ENCODE measurements around the gene B9D2. TPM values are rescaled to one million over a fixed set of nuclear protein-coding genes. Genes with fewer than 3 reads are reported as not detected.
A peak's percentile ranks its signal among the peaks of the same experiment; 100 is the strongest.

Gene B9D2
- total RNA-seq, 1 experiment from 2014 or later: 7.3 TPM

DNA sequence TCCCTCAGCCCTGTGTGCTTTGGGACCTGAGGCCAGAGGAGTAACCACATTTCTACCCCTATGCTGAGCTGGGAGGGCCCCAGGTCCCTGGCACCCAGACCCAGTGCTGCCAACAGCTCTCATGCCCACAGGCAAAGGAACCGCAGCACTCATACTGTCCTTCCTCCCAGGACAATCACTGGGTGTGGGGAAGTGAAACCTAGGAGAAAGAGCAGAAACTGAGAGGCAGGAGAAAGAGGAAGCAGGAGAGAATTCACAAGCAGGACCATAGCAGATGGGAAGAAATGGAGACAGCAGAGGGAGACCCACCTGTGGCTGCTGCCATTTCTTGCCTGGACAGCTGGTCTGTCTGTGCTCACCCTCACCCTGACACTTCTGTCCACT lies 35.1 kb downstream of the B9D2 start (continued):
- TF ChIP-seq, protein P1, sequence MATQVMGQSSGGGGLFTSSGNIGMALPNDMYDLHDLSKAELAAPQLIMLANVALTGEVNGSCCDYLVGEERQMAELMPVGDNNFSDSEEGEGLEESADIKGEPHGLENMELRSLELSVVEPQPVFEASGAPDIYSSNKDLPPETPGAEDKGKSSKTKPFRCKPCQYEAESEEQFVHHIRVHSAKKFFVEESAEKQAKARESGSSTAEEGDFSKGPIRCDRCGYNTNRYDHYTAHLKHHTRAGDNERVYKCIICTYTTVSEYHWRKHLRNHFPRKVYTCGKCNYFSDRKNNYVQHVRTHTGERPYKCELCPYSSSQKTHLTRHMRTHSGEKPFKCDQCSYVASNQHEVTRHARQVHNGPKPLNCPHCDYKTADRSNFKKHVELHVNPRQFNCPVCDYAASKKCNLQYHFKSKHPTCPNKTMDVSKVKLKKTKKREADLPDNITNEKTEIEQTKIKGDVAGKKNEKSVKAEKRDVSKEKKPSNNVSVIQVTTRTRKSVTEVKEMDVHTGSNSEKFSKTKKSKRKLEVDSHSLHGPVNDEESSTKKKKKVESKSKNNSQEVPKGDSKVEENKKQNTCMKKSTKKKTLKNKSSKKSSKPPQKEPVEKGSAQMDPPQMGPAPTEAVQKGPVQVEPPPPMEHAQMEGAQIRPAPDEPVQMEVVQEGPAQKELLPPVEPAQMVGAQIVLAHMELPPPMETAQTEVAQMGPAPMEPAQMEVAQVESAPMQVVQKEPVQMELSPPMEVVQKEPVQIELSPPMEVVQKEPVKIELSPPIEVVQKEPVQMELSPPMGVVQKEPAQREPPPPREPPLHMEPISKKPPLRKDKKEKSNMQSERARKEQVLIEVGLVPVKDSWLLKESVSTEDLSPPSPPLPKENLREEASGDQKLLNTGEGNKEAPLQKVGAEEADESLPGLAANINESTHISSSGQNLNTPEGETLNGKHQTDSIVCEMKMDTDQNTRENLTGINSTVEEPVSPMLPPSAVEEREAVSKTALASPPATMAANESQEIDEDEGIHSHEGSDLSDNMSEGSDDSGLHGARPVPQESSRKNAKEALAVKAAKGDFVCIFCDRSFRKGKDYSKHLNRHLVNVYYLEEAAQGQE (IDR thresholded peaks at IDR 0.05; ENCODE audit: low read depth): no peak
- TF ChIP-seq CBX3 (IDR thresholded peaks at IDR 0.05; ENCODE audit: low read depth): no peak
- no peak for TF ChIP-seq CEBPB (IDR thresholded peaks at IDR 0.05; ENCODE audit: low read depth)
- no peak for TF ChIP-seq POLR2A (IDR thresholded peaks at IDR 0.05; ENCODE audit: borderline replicate concordance, extremely low read depth, insufficient read depth, insufficient read length)
- TF ChIP-seq ATF3 (IDR thresholded peaks at IDR 0.05): no peak
- TF ChIP-seq EGR1 (IDR thresholded peaks at IDR 0.05; ENCODE audit: low read depth): no peak
- no peak for TF ChIP-seq ZNF274 (IDR thresholded peaks at IDR 0.05; ENCODE audit: low read depth, low read length)

GRCh38 chr19:41328157-41328841 lies 35.6 kb downstream of the B9D2 start:
- H3K4me1 ChIP-seq (ENCODE audit: control insufficient read depth in 1 of 2, insufficient read depth in 2 of 2, low read length in 2 of 2): peaks cover 8 to 27% of the 10 kb centered on the region in 2 experiments; a peak in 3 of 4 replicates
- H3K4me3 ChIP-seq (replicated peaks in 1 of 2; ENCODE audit: low read depth in 1 of 2, low read length in 2 of 2): no peak overlapping the region
- no peak overlapping the region; the same call in 1 of the 2 replicates for H3K4me2 ChIP-seq (ENCODE audit: low read length)
- no peaks in the 10 kb centered on the region for H4K20me1 ChIP-seq (ENCODE audit: insufficient read depth)
- H2AFZ ChIP-seq (ENCODE audit: low read depth, low read length, poor library complexity, severe bottlenecking): no peak overlapping the region
- CTCF ChIA-PET: no interaction called here
- peak overlapping the region; percentile 42 for H3K27ac ChIP-seq (ENCODE audit: low read depth, low read length)
- intact Hi-C loops (cut with micrococcal nuclease): no loop called here
- no peaks in the 10 kb centered on the region for H3K27me3 ChIP-seq (ENCODE audit: insufficient read depth, low read length)
- H3K36me3 ChIP-seq (ENCODE audit: control insufficient read depth in 1 of 2, insufficient read depth in 2 of 2, low read length in 2 of 2): peaks cover 0 to 6% of the 10 kb centered on the region in 2 experiments; a peak in 1 of 4 replicates
- no peaks in the 10 kb centered on the region for H3K9me3 ChIP-seq (ENCODE audit: control insufficient read depth in 1 of 2, insufficient read depth in 1 of 2, low read depth in 1 of 2, low read length in 2 of 2)
- BruUV-seq (replicated peaks): no TSS peak
- ATAC-seq: no peak
- no peaks in the 10 kb centered on the region for H3K9me2 ChIP-seq (ENCODE audit: insufficient read depth)
- no peaks in the 10 kb centered on the region for H3K79me2 ChIP-seq (ENCODE audit: insufficient read depth, low read length)
- RAD21 ChIA-PET (ENCODE audit: low non-redundant PET in 1 of 2, low total read pairs in 2 of 2, uncharacterized antibody in 2 of 2, unreplicated experiment in 2 of 2): interaction anchor here in 1 of 2 experiments (0.8 kb wide), 1 partner anchor 10 kb away, joined by 3 read pairs; no protein-coding TSS in a partner anchor
- DNase-seq (ENCODE audit: low read depth, low spot score): no peak
- POLR2A ChIA-PET: no interaction called here
- no peak overlapping the region for H3K9ac ChIP-seq (ENCODE audit: low read length)
- TF ChIP-seq ZFX (IDR thresholded peaks at IDR 0.05): no peak
- no peak for TF ChIP-seq MAX (IDR thresholded peaks at IDR 0.05)
- no peak for TF ChIP-seq CBX3 (IDR thresholded peaks at IDR 0.05; ENCODE audit: low read depth)
- no peak for TF ChIP-seq ATF3 (IDR thresholded peaks at IDR 0.05)
- TF ChIP-seq, protein P1 (IDR thresholded peaks at IDR 0.05; ENCODE audit: low read depth): no peak
- TF ChIP-seq FOSL1 (IDR thresholded peaks at IDR 0.05; ENCODE audit: low read depth): no peak
- no peak for TF ChIP-seq SRF (IDR thresholded peaks at IDR 0.05; ENCODE audit: low read depth)
- TF ChIP-seq POLR2AphosphoS5 (IDR thresholded peaks at IDR 0.05; ENCODE audit: low read depth, low read length): no peak
- no peak for TF ChIP-seq EZH2phosphoT487 (IDR thresholded peaks at IDR 0.05; ENCODE audit: borderline replicate concordance)
- TF ChIP-seq, protein P2, sequence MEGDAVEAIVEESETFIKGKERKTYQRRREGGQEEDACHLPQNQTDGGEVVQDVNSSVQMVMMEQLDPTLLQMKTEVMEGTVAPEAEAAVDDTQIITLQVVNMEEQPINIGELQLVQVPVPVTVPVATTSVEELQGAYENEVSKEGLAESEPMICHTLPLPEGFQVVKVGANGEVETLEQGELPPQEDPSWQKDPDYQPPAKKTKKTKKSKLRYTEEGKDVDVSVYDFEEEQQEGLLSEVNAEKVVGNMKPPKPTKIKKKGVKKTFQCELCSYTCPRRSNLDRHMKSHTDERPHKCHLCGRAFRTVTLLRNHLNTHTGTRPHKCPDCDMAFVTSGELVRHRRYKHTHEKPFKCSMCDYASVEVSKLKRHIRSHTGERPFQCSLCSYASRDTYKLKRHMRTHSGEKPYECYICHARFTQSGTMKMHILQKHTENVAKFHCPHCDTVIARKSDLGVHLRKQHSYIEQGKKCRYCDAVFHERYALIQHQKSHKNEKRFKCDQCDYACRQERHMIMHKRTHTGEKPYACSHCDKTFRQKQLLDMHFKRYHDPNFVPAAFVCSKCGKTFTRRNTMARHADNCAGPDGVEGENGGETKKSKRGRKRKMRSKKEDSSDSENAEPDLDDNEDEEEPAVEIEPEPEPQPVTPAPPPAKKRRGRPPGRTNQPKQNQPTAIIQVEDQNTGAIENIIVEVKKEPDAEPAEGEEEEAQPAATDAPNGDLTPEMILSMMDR (IDR thresholded peaks at IDR 0.05 in 2 of 3, conservative IDR thresholded peaks at IDR 0.05 in 1 of 3; ENCODE audit: borderline replicate concordance in 1 of 3, insufficient read depth in 1 of 3, low read depth in 2 of 3, low read length in 2 of 3): no peak
- no peak for TF ChIP-seq JUND (IDR thresholded peaks at IDR 0.05)
